SK-N-SH treated with all-trans-retinoic acid at 6 μM for 48 hours (cell line): Measurements from ENCODE around the gene RNF157.

ENCODE experiments used
- ARNTL ChIP-seq: fragments of 450-650 bp; formaldehyde crosslinking; IDR thresholded peaks from 2 replicates; pipeline ENCODE4 v1.5.0; 2020; ENCODE audit warnings: low read depth, mild to moderate bottlenecking, moderate library complexity, borderline replicate concordance
- BACH2 ChIP-seq: fragments of 250-450 bp; sonication (Bioruptor Pico); IDR thresholded peaks from 2 replicates; pipeline ENCODE4 v1.9.0; 2021; ENCODE audit warnings: mild to moderate bottlenecking, borderline replicate concordance
- ESRRG ChIP-seq: fragments of 250-450 bp; sonication (Bioruptor Pico); IDR thresholded peaks from 2 replicates; pipeline ENCODE4 v1.6.1; 2021; ENCODE audit warnings: mild to moderate bottlenecking
- ISL1 ChIP-seq: fragments of 250-450 bp; sonication (Bioruptor Pico); IDR thresholded peaks from 2 replicates; pipeline ENCODE4 v2.1.2; 2022; ENCODE audit warnings: mild to moderate bottlenecking, moderate library complexity
- OSR1 ChIP-seq: fragments of 250-450 bp; sonication (Bioruptor Pico); IDR thresholded peaks from 2 replicates; pipeline ENCODE4 v1.8.0; 2022; ENCODE audit warnings: moderate library complexity, mild to moderate bottlenecking, inconsistent platforms
- PATZ1 ChIP-seq: fragments of 250-450 bp; sonication (Bioruptor Pico); IDR thresholded peaks from 2 replicates; pipeline ENCODE4 v1.8.0; 2020; ENCODE audit warnings: mild to moderate bottlenecking, moderate library complexity, borderline replicate concordance
- PPARA ChIP-seq: fragments of 250-450 bp; sonication (Bioruptor Pico); IDR thresholded peaks from 2 replicates; pipeline ENCODE4 v1.5.0; 2020; ENCODE audit warnings: mild to moderate bottlenecking, borderline replicate concordance
- RARB ChIP-seq: fragments of 250-450 bp; sonication (Bioruptor Pico); IDR thresholded peaks from 2 replicates; pipeline ENCODE4 v1.8.0; 2021; ENCODE audit warnings: mild to moderate bottlenecking, moderate library complexity
- TCF4 ChIP-seq: fragments of 250-450 bp; sonication (Bioruptor Pico); IDR thresholded peaks from 2 replicates; pipeline ENCODE4 v1.8.0; 2021; ENCODE audit warnings: mild to moderate bottlenecking, moderate library complexity, borderline replicate concordance
- TOX ChIP-seq: fragments of 250-450 bp; sonication (Bioruptor Pico); IDR thresholded peaks from 2 replicates; pipeline ENCODE4 v1.8.0; 2021; ENCODE audit warnings: mild to moderate bottlenecking, moderate library complexity, borderline replicate concordance
- ZFP3 ChIP-seq: fragments of 250-450 bp; sonication (Bioruptor Pico); IDR thresholded peaks from 2 replicates; pipeline ENCODE4 v1.5.0; 2020; ENCODE audit warnings: mild to moderate bottlenecking, moderate library complexity
- ZFP30 ChIP-seq: fragments of 450-650 bp; formaldehyde crosslinking; IDR thresholded peaks from 2 replicates; pipeline ENCODE4 v1.5.0; 2022; ENCODE audit warnings: mild to moderate bottlenecking, moderate library complexity
- ZNF565 ChIP-seq: fragments of 450-650 bp; formaldehyde crosslinking; conservative IDR thresholded peaks from 2 replicates; pipeline ENCODE4 v1.5.0; 2020; ENCODE audit warnings: low read depth, mild to moderate bottlenecking, moderate library complexity
- TF ChIP-seq, protein P1 (sequence below): fragments of 250-450 bp; sonication (Bioruptor Pico); IDR thresholded peaks from 2 replicates; pipeline ENCODE4 v1.5.1; 2020; ENCODE audit warnings: low read depth, mild to moderate bottlenecking, moderate library complexity

GRCh38 chr17:76095943-76096342, 144.3 kb downstream of the RNF157 start:
- no peak for TF ChIP-seq PATZ1 (CRISPR knock-in tag)
- TF ChIP-seq BACH2 (CRISPR knock-in tag) = no peak
- TF ChIP-seq ZNF565 (CRISPR knock-in tag) = no peak
- TF ChIP-seq, protein P1, sequence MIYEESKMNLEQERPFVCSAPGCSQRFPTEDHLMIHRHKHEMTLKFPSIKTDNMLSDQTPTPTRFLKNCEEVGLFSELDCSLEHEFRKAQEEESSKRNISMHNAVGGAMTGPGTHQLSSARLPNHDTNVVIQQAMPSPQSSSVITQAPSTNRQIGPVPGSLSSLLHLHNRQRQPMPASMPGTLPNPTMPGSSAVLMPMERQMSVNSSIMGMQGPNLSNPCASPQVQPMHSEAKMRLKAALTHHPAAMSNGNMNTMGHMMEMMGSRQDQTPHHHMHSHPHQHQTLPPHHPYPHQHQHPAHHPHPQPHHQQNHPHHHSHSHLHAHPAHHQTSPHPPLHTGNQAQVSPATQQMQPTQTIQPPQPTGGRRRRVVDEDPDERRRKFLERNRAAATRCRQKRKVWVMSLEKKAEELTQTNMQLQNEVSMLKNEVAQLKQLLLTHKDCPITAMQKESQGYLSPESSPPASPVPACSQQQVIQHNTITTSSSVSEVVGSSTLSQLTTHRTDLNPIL (CRISPR knock-in tag) = no peak
- no peak for TF ChIP-seq ARNTL (CRISPR knock-in tag)
- TF ChIP-seq TOX = no peak
- no peak for TF ChIP-seq ISL1 (CRISPR knock-in tag)
- TF ChIP-seq ESRRG (CRISPR knock-in tag) = no peak
- no peak for TF ChIP-seq RARB (CRISPR knock-in tag)
- no peak for TF ChIP-seq PPARA (CRISPR knock-in tag)
- no peak for TF ChIP-seq ZFP30
- no peak for TF ChIP-seq OSR1 (CRISPR knock-in tag)
- no peak for TF ChIP-seq ZFP3 (CRISPR knock-in tag)
- TF ChIP-seq TCF4 (CRISPR knock-in tag) = no peak
